ENCODE measurements around the gene SLC6A6.

SLC6A6 gene

DNA sequence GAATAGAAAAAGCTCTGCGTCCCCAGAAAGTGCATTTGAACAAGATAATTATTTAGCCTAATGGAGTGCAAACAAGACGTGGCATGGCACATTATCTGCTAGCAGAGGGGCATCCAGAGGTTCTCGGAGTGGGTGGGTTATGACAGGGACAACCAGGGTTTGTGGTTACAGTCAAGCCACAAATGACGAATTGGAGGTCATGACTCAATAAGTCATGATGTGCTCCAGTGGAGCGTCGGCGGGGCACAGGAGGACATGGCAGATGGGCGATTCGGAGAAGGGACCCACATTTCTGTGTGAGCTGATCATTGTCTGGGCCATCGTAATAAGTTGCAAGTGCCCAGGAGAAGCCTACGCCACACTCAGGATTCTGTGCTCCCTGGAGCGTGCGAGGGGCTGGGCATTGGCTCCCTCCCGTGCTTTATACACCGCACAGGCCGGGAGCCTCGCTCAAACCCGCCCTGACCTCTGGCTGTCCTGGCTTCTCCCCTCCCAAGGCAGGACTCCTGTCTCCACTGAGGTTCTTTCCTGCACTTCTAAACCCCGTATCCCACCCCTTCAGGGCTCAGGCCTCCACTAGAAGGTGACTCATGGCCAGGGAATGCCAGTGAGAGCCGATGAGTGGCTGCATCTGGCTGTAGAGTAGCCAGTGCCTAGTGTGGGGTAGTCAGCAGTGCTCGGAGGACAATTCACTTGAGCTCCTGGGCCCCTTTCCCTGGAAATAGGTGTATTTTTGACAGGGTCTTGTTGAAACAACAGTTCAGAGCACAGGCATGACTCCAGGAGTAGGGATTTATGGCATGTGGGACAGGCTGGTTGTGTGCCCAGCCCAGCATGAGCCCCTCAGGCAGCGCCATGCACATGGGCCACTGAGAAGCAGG is 70.3 kb downstream of the SLC6A6 start:
- DNase-seq = no peak

DNA sequence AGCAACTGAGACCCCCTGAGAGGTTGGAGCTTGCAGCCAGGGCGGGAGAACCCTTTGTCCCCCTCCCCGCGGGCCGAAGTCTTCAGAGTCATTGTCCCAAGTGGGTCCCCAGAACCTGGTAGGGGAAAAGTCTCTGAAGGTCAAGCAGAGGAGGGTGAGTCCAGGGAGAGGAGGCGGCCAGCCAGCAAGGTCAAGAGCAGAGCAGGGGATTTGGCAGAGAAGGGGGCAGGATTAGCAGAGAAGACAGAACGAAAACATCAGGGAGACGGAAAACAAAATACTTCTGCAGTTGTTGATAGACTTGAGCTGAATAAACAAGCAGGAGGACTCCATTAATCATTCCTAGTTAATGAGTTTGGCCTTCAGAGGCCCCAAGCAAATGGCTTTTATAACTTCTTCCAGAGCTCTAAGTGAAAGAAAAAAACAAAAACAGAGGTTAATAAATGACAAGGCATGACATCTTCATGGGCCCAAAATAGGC is 71.0 kb downstream of the SLC6A6 start:
- DNase-seq = no peak

DNA sequence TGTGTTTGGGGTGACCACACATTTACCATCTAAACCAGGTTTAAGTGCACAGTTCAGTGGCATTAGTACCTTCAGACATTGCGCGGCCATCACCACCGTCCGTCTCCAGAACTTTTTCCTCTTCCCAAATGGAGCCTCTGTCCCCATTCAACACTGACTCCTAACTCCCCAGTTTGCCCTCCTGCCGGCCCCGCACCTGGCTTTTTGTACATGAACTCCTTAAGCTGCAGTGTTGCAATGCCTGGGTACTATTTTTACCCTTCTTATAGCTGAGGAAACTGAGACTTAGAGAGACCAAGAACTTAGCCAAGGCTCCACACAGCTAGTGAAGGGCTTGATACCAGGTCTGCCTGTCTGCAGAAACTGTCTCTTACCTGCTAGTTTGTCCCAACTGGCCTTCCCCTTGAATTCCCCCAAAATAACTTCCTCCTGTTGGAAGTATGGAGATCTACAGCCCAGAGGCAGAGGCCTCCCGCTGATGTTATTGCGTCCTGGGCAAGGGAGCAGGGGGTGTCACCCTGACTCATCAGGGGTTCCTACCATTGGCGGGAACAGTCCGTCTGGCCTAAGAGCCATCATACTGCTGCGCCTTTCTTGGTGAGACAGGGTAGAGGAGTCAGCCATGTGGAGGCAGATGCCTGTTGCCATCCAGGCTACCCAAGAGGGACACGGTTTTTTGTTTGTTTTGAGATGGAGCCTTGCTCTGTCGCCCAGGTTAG is 72.1 kb downstream of the SLC6A6 start:
- DNase-seq = no peak

DNA sequence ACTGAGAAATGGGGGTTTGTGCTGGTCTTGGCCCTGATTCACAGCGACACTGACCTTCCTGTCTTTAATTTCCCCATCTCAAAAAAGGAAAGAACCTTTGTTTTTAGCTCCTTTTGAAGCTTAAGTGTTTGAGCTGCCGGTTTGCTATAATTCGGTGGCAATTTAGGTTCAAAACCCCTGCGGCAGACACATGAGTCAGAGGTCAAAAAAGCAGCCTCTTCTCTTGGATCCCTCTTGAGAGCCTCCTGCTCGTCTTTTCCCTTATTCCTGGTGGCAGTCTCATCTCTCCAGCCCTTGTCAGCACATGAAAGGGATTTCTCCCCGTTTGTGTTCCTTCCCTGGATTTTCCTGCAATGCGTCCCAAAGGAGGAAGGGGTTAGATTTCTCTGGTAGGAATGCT is 73.2 kb downstream of the SLC6A6 start:
- DNase-seq = no peak

DNA sequence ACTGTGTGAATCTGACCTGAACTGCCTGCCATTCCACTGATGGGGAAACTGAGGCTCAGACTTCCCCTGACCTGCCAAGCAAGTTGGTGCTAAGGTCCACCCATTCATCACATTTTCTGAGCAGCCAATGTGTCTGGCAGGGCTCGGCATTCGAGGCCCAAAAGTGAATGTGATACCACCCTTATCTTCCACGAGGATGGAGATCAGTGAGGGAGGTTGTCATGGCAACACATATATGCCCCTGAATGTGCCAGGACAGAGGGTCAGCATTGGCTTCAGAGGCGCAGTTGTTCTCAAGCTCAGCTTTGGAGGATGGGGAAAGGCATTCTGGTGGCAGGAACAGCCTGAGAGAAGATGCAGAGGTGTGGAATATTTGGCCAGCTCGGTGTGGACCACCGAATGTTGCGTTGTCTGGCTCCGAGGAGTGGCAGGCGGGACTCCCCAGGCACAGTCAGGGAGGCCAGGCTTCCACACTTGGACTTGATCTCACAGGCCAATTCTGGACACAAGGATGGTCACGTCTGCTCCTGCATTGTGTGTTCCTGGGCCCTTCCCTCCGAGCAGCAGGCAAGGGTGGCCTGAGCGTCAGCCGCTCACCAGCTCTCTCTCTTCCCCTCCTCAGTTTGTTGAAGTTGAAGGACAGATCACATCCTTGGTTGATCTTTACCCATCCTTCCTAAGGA is 74.3 kb downstream of the SLC6A6 start:
- no peak for DNase-seq

DNA sequence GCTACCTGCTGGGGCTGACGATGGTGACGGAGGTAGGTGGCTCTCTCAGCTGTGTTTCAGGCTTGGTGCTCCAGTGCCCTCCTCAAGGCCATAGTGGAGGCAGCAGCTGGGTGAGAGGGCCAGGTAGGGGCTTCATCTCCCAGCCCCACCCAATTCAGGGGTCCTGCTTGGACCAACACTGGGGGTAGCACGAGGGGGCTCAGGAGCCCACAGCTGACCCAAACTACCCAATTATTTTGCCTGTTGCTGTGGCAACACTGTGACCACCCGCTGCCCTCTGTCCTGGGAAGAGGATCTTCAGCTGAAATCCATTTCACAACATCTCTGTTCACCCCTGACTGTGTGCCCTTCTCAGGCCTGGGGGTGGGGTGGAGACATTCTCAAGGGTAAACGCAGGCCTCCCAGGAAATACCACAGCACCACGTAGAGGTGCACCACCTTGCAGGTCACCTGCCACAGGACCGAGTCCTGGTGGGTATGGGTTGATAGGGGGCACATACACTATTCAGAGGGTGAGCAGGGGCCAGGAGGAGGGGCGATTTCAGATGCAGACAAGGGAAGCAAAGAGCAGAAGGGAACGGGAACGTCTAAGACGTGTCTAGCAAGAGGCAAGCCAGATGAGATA is 75.0 kb downstream of the SLC6A6 start:
- no peak for DNase-seq

DNA sequence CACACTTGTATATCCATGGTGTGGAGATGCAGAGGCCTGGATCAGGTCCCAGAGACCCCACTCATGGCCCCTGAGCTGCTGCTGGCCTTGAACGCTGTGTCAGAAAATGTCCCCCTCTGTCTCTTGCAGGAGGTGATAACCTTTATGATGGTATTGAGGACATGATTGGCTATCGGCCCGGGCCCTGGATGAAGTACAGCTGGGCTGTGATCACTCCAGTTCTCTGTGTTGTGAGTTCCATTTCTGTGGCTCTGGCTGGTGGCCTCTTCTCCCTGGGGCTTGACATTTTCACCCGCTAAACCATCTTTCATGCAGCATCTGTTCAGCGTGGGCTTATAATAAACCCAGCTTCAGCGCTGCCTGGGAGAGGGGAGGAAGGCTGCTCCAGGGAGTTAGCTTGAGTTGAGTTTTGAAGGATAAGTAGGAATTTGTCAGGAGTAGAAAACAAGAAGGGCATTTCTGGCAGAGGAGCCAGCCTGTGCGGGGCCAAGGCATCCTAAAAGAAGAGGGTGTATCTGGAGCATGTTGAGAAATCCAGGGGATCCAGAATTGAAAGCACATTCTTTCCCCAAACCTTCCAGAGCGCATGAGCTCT is 76.6 kb downstream of the SLC6A6 start:
- no peak for DNase-seq

DNA sequence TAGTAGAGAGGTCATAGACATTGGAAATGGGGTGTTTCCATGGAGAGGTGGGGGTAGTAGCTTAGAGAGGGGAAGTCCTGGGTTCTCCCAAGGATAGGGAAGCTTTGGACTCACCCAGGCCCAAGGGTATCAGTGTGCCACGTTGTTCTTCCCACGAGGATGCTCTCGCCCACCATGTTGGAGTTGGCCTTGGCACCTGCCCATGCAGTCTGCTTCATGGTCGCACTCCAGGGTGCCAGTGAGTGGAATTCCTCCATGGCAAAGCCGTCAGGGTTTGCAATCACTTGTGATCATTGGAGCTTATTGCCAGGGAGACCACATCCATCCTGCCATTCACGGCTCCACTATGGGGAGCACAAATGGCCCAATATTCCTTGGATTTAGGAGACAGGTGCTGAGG is 77.2 kb downstream of the SLC6A6 start:
- DNase-seq = no peak

DNA sequence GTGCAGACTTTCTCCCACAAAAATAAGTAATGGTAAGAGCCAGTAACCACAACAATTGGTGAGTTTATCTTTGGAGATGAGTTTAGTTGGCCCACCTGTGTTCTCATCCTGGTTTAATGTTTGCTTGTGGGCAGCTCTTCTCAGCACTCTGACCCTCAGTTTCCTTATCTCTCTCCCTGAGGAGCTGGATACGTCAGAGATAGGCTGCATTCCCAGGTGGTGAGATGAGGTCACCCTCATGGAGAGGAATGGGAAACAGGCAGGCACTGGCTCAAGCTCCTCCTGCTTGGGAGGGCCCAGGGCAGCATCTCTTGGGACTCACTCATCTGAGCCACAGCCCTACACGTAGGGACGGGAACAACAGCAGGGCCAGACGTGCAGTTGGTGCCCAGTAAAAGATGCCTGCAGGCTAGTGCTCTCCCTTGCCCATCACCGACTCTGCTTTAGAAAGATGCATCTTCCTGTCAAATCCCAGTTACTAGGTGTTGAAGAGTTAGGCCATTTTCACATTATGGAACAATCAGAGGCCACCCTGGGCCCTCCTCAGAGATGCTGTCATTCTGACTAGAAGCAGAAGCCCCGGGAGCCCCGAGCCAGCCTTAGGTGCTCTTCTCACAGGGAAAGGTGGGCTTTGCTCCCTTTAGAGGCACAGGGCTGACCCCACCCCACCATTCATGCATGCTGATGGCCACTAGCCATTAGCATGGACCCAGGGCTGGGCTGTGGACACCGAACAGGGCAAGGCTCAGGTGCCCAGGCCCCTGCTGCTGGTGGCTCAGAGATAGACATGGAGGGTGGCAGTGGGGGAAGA is 78.0 kb downstream of the SLC6A6 start:
- no peak for DNase-seq

DNA sequence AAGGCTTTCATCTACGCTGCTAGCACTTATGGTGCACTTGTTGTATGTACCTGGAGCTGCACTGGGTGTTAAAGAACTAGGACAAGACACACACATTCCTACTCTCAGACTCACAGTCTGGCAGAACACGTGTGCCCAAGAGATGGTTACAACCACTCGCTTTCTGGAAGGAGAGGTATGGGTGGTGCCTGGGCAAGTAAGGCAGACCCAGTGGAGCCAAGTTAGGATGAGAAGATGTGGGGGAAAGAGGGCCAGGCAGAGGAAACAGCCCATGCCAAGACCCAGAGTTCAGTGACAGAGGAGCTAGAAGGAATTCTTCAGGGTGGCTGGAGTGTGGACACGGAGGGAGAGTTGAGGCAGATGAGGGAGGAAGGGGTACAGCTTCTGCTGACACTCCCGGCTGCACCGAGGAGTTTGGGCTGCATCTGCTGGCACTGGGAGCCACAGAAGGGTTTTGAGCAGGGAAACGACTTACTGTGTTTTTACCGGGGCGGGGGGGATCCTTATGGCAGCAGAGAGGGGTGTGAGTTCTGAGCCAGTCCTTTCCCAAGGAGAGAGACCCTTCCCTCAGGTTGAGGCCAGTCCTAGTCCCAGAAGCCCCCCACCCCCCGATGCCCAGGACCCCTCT is 78.7 kb downstream of the SLC6A6 start:
- no peak for DNase-seq

DNA sequence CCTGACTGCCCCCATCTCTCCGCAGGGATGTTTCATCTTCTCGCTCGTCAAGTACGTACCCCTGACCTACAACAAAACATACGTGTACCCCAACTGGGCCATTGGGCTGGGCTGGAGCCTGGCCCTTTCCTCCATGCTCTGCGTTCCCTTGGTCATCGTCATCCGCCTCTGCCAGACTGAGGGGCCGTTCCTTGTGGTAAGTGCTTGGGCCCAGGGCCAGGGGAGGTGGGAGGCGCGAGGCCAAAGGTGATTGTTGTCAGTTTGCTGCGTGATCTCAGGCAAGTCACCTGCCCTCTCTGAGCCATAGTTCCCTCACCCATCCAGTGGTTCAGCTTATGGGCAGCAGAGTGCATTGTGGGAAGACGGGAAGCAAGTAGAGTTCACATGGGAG is 79.2 kb downstream of the SLC6A6 start:
- no peak for DNase-seq

DNA sequence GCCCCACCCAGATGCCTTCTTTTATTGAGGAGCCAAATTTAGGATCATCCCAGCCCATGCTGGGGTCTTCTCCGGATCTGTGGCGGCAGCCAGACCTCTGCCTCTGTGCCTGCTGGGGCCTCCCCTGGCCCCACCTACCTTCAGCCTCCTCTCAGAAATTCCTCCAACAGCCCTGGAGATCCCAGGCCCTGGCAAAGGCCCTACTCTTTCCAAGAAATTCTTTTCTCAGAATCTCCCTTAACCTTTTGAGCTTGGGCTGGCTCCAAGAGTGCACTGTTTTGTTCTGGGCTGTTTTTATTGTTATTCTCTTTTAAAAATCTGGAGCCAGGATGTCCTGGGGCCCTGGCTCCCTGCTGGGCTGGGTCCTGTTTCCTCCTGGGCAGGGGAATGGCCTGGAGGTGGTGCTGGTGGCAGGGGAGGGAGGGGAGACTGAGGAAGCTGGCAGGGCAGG is 79.9 kb downstream of the SLC6A6 start:
- no peak for DNase-seq

DNA sequence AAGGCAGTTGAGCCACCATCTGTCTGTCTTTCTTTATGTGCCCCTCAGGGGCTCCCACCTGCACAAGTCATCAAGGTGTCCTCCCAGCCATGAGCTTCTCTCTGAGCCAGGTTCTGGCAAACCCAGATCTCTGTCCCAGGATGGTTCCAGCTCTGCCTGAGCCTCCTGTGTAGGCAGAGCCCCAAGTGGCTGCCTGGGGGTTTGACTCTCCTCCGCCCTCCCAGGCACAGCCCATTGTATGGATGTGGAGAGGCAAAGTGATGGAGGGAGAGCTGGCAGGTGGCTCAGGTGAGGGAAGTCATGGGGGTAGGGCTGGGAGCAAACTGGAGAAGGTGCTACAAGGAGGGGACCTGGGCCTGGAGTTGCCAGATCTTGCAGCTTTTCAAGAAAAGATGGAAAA is 80.9 kb downstream of the SLC6A6 start:
- DNase-seq = no peak

DNA sequence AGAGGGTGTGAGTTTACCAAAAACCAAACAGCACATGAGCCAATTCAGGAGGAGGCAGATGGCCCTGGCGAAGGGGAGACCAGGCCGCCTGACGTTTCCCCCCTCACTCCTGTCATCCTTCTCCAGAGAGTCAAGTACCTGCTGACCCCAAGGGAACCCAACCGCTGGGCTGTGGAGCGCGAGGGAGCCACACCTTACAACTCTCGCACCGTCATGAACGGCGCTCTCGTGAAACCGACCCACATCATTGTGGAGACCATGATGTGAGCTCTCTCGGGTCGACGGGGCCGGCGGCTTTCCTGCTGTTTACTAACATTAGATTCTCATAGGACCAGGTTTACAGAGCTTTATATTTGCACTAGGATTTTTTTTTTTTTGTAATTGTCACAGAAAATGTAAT is 82.3 kb downstream of the SLC6A6 start:
- DNase-seq = no peak

DNA sequence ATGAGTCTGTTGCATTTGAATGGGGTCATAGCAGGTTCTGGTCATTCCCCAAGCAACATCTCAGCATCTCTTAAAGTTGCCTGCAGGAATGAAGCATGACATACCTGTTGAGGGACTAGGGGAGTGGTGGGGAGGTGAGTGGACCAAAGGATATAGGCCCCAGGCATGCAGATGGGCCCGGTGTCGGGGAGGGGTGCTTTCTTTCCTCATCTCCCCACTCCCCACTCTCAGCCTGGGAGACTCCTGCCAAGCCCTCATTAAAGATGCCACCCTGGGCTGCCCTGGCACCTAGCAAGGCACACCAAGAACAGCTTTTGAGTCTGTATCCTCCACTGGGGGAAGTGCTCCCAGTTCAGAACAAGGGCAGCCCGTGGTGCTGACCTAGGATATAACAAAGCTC is 83.6 kb downstream of the SLC6A6 start:
- no peak for DNase-seq

DNA sequence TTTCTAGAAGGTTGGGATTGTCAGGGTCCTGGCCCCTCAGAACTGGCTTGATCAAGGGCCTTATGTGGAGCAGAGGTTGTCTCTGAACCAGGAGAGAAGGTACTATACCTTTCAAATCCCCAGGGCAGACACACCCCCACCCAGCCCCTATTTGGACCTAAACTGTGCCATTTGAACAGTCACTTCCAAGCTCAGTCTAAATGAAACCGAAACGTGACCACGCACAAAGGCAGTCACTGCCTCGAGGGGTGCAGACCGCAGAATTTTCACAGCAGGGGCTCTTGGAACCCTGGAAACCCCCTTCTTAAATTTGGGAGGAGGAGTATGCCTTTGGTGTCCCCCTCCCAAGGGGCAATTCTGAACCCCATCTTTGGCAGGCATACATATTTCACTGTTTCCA is 84.1 kb downstream of the SLC6A6 start:
- DNase-seq = no peak

DNA sequence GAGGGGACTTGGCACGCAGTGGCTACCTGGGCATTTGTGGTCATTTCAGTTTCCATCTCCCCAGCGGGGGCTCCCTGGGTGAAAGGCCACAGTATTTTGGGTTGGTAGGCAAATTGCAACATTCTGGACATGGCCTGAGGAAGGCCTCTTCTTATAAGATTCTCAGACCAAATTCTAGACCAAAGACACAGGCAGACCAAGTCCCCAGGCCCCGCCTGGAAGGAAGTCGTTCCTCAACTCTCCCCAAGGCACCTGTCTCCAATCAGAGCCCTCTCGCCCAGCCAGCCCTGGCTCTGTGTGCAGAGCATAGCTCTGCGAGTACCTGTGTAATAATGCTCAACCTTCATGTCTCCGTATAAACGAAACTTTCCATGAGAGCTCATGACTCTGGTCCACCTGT is 84.7 kb downstream of the SLC6A6 start:
- DNase-seq = no peak

DNA sequence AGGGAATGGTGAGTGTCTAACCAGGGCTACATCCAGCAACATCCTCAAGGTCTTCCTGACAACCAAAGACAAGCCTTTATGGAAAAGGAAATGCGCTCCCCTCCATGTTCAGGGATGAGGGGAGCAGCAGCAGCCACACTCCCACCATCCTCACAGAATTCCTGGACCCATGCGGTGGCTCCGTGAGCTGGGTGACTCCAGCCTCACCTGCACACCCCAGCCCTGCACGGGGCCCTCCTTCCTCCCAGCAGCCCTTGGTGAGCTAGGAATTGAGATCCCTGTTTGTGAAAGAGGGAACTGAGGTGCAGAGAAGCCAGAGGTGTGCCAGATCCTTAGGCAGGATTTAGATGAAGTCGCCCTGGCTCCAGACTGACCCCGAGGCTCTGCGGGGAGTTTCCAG is 85.4 kb downstream of the SLC6A6 start:
- no peak for DNase-seq

DNA sequence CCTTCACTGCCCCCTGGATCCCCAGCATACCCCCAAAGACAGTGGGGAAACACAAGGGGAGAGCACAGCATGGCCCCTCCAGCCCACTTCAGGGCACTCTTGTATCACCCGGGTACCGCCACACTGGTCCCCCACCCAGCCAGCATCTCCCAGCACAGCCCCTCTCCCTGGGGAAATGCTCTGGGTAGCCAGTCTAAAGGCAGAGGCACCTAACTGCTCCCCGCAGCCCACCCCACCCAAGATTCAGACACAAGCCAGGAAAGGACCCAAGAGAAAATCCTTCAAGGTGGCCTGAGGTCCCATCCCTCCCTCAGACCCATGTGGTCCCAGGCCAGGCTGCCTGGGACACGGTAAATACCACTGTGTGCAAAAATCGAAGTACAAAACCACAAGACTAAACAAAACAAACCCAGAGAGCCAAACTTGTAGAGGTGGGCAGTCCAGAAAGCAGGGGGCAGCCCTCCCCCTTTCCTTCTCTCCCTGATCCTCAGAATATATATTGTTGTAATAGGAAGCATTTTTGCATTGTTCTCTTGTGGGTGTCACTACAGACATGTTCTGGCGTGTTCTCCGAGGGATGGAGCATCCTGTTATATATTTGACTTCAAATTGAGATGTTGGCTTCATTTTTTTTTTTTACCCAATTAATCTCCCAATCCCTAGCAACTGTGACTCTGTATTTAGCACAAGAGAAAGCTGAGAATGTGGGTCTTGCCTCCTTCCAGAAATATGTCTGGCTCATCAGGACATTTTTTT is 86.1 kb downstream of the SLC6A6 start:
- no peak for DNase-seq

DNA sequence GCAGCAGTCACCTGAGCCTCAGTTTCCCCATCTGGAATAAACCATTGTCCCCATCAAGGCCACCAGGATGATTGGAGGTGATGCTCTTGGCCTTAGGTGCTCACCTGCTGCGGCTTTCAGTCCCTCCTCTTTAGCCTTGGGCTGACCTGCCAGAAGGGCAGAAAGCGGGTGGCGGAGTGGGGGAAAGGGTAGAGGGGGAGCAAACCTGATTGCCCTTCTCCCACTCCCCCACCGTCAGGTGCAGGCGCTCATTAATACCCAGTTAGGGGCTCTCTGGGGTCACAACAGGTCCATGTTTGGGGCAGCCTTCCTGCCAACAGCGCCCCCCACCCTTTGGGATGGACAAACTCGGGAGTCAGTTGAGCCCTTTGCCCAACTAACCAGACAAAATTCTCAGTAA is 87.2 kb downstream of the SLC6A6 start:
- DNase-seq = no peak

DNA sequence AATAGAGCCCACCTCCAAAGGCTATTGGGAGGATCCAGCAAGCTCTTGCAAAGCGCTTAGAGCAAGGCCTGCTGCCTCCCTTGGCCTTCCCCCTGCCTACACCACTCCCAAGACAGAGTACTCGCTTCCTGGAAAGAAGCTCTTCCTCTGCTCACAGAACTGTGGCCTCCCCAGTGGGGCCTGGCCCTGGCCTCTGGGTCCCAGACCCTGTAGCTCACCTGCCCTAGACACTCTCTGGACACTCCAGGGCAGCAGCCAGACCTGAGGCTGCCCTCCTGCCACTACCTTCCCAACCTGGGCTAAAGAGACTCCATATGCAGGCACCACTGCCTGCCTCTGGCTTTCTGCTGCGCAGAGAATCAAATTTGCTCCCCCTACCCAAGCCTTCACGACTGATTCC is 87.8 kb downstream of the SLC6A6 start:
- no peak for DNase-seq

Data from NCI-H187 treated with DMSO at 0.1 percent for 48 hours (cell line).